Testis (tissue), 3 donors: ENCODE results near the gene F9. TPM values are rescaled to one million over a fixed set of nuclear protein-coding genes. Genes with fewer than 3 reads are reported as not detected.

Experiments
- DNase-seq: peaks from one replicate; pipeline ENCODE4 v3.0.0-alpha.2; 2019
- H3K27ac ChIP-seq, 2 donors: fragments of 200-600 bp; sonication (generic); one replicate each; pipeline ENCODE4 v1.5.1; 2019
- H3K27me3 ChIP-seq: fragments of 200-600 bp; sonication (generic); one replicate; pipeline ENCODE4 v1.5.1; 2019
- H3K36me3 ChIP-seq: fragments of 200-600 bp; sonication (generic); one replicate; pipeline ENCODE4 v1.5.1; 2017; ENCODE audit warnings: low read depth; ENCODE audit errors: missing control alignments
- H3K4me1 ChIP-seq: fragments of 200-600 bp; sonication (generic); one replicate; pipeline ENCODE4 v1.5.1; 2019
- H3K4me3 ChIP-seq, 2 donors: fragments of 200-600 bp; sonication (generic); one replicate each; pipeline ENCODE4 v1.5.1; 2017 to 2019
- H3K9me3 ChIP-seq: fragments of 200-600 bp; sonication (generic); one replicate; pipeline ENCODE4 v1.5.1; 2017
- CTCF ChIP-seq, 3 experiments: fragments of 450-650 bp in 2 of 3; fragments of 200-600 bp in 1 of 3; sonication (generic) in 1 of 3; IDR thresholded peaks; one replicate each; pipeline ENCODE4 v1.5.1; 2016 to 2019; ENCODE audit warnings: antibody characterized with exemption in 3 of 3, mild to moderate bottlenecking in 2 of 3, moderate library complexity in 1 of 3
- POLR2A ChIP-seq: fragments of 450-650 bp; IDR thresholded peaks from one replicate; pipeline ENCODE4 v1.6.1; 2017; ENCODE audit warnings: antibody characterized with exemption, mild to moderate bottlenecking, moderate library complexity
- WGBS, 2 donors: methylation state at CpG; one replicate each; pipeline ENCODE4 v1.1.5; 2018; 5-methylcytosine and 5-hydroxymethylcytosine counted together
- intact Hi-C: fragments of 100-400 bp; cut with DNase I; formaldehyde crosslinking; loops from one replicate; pipeline ENCODE4 v1.15.1; 2023; ENCODE audit warnings: low total_unique reads
- polyA plus RNA-seq: library from polyadenylated mRNA; stranded (reverse); fragments of 350-450 nt; fragmentation: Illumina TruSeq; extraction: RNeasy Lipid Tissue Mini Kit (QIAGEN cat#74804); gene quantifications from one replicate; pipeline ENCODE4 v1.2.3, GENCODE V29; 2014; ENCODE audit warnings: low read depth, low replicate concordance; ENCODE audit not compliant: insufficient read depth
- total RNA-seq, 2 donors: library from RNA; depleted of rRNA; stranded (reverse); fragments of >200 nt; gene quantifications; one replicate each; pipeline ENCODE4 v1.2.3, GENCODE V29; 2016

F9 gene
- total and polyA plus RNA-seq, 3 donors from 2014 or later: 0.06 TPM; not detected in 2

- DNase-seq: no peak
- no peak overlapping the region for H3K4me3 ChIP-seq
- intact Hi-C loops: no loop called here
- H3K4me1 ChIP-seq: no peaks in the 10 kb centered on the region
- TF ChIP-seq CTCF (IDR thresholded peaks at IDR 0.05) (no peak), POLR2A (no peak)
- no peaks in the 10 kb centered on the region for H3K27me3 ChIP-seq
- WGBS, 2 donors: 46 to 50% methylated on average over 22 to 23 of the region's 26 CpGs
- no peaks in the 10 kb centered on the region for H3K36me3 ChIP-seq
- H3K27ac ChIP-seq: no peak overlapping the region
- H3K9me3 ChIP-seq: no peaks in the 10 kb centered on the region
These were observed 24.6 kb downstream of the F9 start for GRCh38 chrX:139554991-139555675.

- WGBS, 2 donors: 40 to 66% methylated on average over 8 to 9 of the region's 9 CpGs
- no peaks in the 10 kb centered on the region for H3K4me1 ChIP-seq
- intact Hi-C loops: no loop called here
- no peaks in the 10 kb centered on the region for H3K9me3 ChIP-seq
- H3K36me3 ChIP-seq: no peaks in the 10 kb centered on the region
- no peaks in the 10 kb centered on the region for H3K27me3 ChIP-seq
- peak; percentile 69 for DNase-seq
- no peak overlapping the region for H3K4me3 ChIP-seq
- TF ChIP-seq CTCF (IDR thresholded peaks at IDR 0.05) (peak; percentile 23 to 50 (median 24)), POLR2A (no peak)
- H3K27ac ChIP-seq: no peak overlapping the region
These were observed 29.0 kb downstream of the F9 start for GRCh38 chrX:139559383-139560042.

GRCh38 chrX:139560221-139560620 lies 29.7 kb downstream of the F9 start:
- Histone ChIP-seq H3K36me3 (no peaks in the 10 kb centered on the region), H3K27me3 (no peaks in the 10 kb centered on the region), H3K9me3 (no peaks in the 10 kb centered on the region), H3K4me3 (no peak overlapping the region), H3K4me1 (no peaks in the 10 kb centered on the region), H3K27ac (no peak overlapping the region)
- DNase-seq: no peak
- intact Hi-C loops: no loop called here
- TF ChIP-seq CTCF (IDR thresholded peaks at IDR 0.05) (no peak), POLR2A (no peak)

GRCh38 chrX:139563251-139563650 lies 32.7 kb downstream of the F9 start:
- Histone ChIP-seq H3K36me3 (no peaks in the 10 kb centered on the region), H3K27ac (no peak overlapping the region), H3K4me1 (no peaks in the 10 kb centered on the region), H3K9me3 (no peaks in the 10 kb centered on the region), H3K4me3 (no peak overlapping the region), H3K27me3 (no peaks in the 10 kb centered on the region)
- WGBS, 2 donors: 94% methylated on average over 5 of the region's 5 CpGs
- no peak for TF ChIP-seq CTCF (IDR thresholded peaks at IDR 0.05)
- DNase-seq: no peak
- intact Hi-C loops: no loop called here

- intact Hi-C loops: no loop called here
- WGBS, 2 donors: 83 to 93% methylated on average over 1 of the region's 1 CpG
These were observed 36.4 kb downstream of the F9 start for GRCh38 chrX:139566981-139567380.

More at GRCh38 chrX:139566981-139567380, 36.4 kb downstream of the F9 start:
- Histone ChIP-seq H3K27ac (no peak overlapping the region), H3K4me1 (no peaks in the 10 kb centered on the region), H3K4me3 (no peak overlapping the region), H3K36me3 (no peaks in the 10 kb centered on the region), H3K27me3 (no peaks in the 10 kb centered on the region), H3K9me3 (no peaks in the 10 kb centered on the region)
- no peak for DNase-seq
- TF ChIP-seq CTCF (IDR thresholded peaks at IDR 0.05) (no peak), POLR2A (no peak)
